NCI-H2081 treated with DMSO at 0.1 percent for 48 hours (cell line): ENCODE results near the gene ATP23.
A peak's percentile ranks its signal among the peaks of the same experiment; 100 is the strongest.

Experiments used
- DNase-seq: peaks from one replicate; lab custom pipeline; 2025; lab: John Stamatoyannopoulos, UW

Gene ATP23, protein sequence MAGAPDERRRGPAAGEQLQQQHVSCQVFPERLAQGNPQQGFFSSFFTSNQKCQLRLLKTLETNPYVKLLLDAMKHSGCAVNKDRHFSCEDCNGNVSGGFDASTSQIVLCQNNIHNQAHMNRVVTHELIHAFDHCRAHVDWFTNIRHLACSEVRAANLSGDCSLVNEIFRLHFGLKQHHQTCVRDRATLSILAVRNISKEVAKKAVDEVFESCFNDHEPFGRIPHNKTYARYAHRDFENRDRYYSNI

GRCh38 chr12:57941165-57941894 is at the start of gene ATP23:
Gene ATP23, plus strand, starts transcription at chr12:57941567. Its CDS starts 135 bp downstream, at chr12:57941702.
- DNase-seq: peak; percentile 62

- DNase-seq: no peak
These were observed 49.0 kb upstream of the ATP23 start for GRCh38 chr12:57892232-57892972.

GRCh38 chr12:57893431-57894353 is 47.7 kb upstream of the ATP23 start:
- DNase-seq: peak; percentile 47

- peak; percentile 34 for DNase-seq
These were observed 46.7 kb upstream of the ATP23 start for GRCh38 chr12:57894399-57895292.

- no peak for DNase-seq
These were observed 45.8 kb upstream of the ATP23 start for GRCh38 chr12:57895389-57896114.

DNA sequence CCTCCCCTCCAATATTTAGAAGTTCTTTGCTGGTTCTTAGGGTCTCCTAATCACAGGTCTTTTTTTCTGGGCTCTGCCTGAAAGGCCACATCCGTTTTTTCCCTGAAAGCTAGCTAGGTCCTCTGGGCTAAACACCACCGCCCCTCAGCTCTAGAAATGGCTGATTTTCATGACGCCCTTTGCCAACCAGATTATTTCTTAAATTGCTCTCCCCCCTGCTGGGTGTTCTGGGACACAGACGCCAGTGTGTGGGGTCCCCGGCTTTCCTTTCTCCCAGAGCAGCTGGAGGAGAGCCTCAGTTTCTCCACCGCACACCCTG is 45.3 kb upstream of the ATP23 start:
- no peak for DNase-seq

DNA sequence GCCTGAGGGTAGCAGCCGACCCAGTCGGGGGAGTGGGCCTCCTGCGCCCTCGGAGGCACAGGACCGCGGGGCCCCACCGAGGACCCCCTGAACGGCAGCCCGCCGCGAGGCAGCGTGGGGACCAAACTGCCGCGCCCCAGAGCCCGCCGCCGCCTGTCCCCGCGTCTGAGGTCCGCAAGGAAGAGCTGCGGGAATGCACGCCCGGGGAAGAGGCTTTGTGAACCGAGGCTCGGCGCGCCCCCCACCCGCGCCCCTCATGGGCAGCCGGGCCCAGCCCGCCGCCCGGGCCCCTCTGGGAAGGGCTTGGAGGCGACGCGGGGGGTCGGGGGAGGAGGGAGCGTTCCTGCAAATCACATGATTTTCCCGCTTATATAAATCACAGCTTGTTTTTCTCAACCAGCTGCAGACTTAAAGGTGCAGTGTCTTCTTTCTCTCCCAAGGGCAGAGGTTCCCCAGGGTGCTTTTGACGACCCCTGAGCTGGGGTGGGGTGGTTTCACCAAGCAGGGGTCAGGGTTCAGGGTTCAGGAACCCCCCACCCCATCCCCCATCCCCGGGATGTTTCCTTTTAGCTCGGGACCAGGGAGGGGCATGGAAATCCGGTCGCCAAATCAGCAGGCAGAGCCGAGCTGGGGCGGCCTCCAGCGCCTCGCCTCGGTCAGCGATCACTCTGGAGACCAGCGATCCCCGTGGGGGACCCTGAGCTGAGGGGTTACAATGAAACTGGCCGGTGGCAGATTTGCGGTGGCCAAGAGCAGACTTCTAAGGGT is 44.7 kb upstream of the ATP23 start:
- DNase-seq: no peak

DNA sequence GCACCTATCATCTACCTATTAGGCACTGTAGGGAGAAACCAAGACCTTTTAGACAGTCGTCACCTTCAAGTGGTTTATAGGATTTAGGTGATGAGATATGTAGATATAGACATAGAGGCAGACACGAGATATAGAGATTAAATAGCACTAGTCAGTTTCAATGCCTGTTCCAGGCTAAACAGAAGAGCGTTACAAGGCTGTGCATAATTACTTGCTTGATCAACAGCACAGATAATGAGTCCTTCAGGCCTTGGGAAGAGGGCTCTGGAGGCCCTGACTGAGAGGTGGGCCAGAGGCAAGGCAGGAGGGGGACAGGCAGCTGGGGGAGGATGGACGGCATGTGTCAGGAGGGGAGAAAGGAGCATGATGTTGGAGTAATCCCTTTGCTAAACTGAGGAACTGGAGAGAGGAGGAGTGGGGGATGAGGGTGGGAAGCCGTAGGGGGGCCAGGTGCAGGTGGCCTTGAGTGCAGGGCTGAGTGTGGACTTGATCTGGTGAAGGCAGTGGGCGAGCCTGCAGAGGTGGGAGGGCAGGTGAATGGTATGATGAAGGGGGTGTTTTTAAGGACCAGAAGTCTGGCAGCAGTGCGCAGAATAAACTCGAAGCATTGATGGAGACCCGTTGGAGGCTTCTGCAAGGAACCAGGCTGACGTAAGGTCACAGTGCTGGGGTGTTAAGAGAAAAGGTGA is 43.9 kb upstream of the ATP23 start:
- DNase-seq: no peak

DNA sequence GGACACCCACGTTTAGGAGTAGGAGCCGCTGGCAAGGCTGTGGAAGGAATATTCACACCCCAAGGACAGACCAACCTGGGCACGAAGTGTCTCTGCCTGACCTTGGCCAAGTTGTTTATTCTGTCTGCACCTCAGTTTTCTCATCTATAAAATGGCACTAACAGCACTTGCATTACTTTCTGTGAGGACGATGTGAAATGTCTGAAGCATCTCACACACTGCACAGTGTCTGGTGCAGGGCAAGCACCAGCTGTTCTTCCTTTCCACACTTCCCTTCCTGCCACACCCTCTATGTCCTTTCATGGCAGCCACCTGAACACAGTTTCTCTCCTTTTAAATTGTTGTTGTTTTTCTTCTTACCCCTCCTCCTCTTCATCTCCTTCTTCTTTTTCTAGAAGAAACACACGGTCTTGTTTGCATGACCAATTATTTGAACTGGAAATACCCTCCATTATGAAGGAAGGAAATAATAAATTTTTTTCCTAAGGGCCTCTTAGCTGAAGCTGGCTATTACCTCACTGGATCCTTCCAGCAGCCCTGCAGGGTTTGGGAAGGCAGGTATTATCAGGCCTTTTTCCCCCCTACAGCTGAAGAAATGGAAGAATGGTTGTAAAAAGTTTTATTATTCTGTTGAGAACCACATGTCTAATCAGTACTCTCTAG is 42.9 kb upstream of the ATP23 start:
- DNase-seq: no peak

DNA sequence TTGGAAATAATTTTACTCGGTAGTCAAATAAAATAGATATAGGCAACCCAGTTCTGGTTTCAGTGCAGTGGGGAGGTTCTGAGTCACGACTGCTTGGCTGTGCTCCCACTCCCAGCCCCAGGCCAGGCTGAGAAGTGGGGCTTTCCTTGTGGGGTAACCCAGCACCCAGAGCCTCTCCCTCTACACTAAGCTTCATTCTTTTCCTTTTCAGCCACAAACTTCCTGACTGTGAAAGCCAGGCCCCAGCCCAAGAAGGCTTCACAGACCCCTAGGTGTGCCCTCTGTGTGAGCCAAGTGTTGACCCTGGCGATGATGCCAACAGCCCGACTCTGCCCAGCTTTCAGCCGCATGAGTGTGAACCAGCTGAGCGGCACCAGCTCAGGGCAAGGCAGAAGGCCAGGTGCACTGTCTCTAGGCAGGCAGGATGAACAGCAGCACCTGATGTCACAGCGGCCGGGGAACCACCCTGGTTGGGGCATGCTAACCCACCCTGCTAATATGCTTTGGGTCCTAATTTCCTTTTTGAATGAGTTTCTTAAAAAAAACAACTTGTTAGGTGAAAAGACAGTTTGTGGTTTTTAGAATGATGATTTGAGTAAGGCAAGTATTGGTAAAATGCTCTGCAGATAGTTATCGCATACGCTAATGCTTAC is 42.2 kb upstream of the ATP23 start:
- DNase-seq: no peak

DNA sequence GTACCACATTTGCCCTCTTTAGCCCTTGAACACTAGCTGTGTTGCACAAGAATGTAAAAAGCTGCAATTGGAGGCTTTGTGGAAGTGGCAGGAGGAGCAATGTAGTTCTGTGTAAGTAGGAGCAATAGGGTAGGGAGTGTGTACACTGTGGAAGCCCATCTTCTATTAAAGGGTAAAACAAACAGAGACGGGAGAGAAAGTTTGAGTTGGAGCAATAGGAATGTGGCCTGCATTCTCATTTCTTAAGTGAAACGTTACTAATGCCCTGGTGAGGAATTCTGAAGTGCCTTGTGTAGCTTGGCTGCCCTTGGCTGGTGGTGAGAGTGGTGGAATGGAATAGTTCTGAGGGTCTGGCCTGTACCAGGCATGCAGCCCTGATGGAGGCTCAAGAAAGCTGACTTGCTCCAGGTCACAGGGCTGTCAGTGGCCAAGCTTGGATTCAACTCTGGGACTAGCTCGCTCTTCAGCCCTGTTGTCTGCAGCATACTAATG is 38.8 kb upstream of the ATP23 start:
- no peak for DNase-seq

DNA sequence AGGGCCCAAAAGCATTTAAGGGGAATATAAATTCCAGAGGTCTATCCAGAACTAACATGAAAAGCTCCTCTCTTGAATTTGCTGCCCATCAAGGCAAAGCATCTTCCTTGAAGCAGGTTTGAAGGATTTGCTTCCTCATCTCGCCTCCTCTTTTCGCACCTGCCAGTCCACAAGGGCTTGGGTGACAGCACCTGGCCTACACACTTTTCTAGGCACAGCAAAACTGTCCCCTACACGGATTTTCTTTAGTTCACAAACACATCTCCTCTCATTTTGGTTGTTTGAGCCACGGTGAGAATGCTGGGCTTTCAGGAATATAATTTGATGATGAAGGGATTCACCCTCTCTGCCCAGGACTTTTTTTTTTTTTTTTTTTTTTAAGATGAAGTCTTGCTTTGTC is 36.9 kb upstream of the ATP23 start:
- no peak for DNase-seq

- peak; percentile 87 for DNase-seq
These were observed 36.2 kb upstream of the ATP23 start for GRCh38 chr12:57904848-57905811.

- DNase-seq: no peak
These were observed 35.4 kb upstream of the ATP23 start for GRCh38 chr12:57905812-57906475.

DNA sequence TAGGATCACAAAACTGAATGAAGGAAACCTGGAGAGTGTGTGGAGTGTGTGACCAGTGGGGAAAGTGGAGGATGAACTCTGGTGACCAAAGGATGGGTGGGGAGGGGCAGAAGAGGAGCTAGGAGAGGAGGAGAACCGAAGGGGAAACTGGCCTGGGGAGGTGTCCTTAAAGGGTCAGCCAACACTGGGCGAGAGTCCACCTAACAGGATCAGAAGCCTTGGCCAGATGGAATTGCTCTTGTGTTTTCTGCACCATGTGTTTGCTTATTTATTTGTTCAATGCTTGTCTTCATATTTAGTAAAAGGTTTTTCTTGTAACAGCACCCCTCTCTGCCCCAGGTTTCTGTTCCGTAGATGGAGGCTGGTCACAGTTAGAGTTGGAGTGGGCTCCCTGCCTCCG is 34.5 kb upstream of the ATP23 start:
- DNase-seq: no peak

GRCh38 chr12:57907281-57907680 is 34.1 kb upstream of the ATP23 start:
- no peak for DNase-seq
